Bone marrow (tissue), 2 donors: ENCODE measurements around the gene CMSS1.
"Not testable (repeated sequence)": the region's sequence is repeated elsewhere in the genome, so short reads cannot be mapped to it uniquely, and the experiment has no call there.

Experiments
- DNase-seq, 2 donors: peaks; one replicate each; lab custom pipeline; 2025; lab: John Stamatoyannopoulos, UW

CMSS1 gene

DNA sequence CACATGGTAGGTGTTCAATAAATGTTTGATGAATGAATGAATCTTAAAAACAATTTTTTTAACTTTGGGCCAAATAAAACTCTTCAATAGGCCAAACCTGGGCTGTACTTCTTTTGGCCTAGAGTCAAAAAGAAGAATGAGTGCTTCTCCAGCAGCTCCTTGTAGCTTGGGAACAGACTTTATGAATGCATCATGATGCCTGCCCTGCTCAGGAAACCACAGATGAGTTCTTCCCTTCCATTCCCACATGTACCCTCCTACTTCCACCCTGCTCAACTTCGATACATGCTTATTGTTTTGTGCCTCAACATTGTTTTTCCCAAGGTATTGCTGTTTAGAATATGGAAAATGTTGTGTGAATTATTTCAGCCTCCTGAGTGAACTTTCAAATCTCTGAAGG lies 209.7 kb downstream of the CMSS1 start:
- DNase-seq = no peak

DNA sequence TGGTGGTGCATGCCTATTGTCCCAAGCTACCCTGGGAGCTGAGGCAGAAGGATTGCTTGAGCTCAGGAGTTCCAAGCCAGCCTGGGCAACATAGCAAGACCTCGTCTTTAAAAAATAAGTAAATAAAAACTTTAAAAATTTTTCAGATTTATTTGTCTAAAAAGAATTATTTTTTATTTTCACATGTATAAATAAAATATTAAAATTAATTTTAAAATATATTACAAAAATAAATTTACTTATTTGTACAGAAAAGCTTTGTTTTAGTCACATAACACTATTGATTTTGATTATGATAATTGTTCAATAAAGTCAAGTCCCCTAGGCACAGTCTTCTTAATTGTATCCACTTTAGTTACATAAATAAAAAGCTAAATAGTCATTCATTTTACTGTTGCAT lies 211.4 kb downstream of the CMSS1 start:
- DNase-seq = no peak

DNA sequence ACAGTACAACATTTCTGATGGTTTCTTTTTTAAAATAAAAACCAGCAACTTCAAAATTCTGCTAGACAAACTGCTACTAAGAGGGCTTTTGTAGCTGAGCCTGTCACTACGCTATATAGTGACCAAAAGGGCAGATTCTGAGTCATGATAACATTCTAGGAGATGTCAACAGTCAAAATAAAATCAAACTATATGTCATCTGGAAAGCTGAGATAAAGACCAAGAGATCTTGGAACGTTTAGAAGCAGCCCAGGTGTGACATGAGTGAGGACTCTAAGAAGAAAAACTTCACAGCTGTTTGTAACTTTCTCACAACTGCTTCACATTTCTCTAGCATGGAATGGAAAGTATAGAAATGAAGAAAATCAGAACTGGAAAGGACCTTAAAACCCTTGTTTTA lies 212.0 kb downstream of the CMSS1 start:
- DNase-seq = no peak

DNA sequence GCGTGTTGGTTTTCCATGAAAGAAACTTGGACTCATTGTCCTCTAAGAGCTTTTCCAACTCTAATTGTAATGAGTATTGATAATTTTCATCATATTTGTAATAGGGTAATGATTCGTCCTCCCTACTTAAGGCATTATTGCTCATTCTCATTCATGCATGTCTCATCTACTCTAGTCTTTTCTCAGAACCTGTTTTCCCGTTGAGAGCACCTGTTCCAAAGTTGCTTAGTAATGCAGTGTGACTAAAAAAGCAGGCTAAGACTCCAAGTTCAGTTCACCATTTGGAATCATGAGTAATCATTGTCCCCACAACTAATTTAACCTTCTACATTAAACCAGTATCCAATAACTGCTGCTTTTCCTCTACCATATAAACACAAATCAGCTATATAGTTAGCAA lies 212.7 kb downstream of the CMSS1 start:
- DNase-seq = no peak

DNA sequence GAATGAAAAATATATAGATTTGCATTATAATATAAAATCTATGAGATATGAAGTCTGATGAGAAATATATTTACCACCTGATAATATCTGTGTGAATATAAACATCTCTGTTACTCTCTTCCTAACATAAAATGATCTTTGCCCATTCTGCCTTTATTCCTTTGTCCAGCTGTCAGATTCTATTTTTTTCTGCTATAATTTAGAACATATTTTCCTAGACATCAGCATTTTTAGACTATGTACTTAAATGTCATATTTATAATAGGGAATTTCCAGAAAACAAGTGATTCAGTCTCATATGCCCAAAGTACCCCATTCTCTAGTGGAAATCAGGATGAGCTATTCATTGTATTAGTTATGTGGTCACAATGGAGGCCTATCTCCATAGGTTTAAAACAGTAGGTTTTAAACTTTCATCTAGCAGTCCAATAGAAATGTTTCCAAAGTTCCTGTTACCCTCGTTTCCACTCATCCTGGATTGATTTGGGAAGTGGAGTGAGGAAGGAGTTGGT lies 213.3 kb downstream of the CMSS1 start:
- DNase-seq = no peak

DNA sequence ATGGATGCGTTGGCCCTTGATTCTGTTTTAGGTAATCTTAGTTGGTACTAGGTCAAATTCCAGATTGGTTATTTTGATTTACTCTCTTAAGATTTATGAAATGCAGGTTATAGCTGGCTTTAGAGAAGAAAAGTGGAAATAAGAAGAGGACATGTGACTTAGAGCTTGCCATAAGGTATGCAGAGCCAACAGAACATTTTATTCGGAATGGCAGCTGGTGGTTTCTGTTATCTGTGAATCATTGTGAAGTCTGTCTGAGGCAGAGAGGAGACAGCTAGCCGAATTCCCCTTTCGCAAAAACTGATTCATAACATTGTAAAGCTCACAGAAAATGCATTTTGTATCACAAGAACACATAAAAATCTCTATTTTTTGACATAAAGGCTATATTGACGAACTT lies 214.6 kb downstream of the CMSS1 start:
- DNase-seq = no peak

DNA sequence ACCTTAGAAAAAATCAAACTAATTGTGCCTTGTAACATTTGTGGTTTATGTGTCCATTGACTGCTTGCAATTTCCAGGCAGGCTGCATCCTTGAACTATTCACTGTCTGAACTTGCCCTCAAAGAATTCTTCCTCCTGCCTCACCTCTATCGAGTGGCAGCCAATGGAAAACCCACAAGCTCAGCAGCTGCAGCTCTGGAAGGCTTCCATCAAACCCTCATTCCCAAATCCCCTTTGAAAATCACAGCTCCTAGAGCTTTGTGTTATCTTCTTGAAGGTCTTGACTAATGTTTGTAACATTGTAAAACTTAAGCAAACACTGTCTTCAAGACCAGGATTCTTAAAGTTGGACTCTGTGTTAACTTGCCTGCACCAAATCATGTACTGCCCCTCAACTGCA lies 215.5 kb downstream of the CMSS1 start:
- DNase-seq = no peak

DNA sequence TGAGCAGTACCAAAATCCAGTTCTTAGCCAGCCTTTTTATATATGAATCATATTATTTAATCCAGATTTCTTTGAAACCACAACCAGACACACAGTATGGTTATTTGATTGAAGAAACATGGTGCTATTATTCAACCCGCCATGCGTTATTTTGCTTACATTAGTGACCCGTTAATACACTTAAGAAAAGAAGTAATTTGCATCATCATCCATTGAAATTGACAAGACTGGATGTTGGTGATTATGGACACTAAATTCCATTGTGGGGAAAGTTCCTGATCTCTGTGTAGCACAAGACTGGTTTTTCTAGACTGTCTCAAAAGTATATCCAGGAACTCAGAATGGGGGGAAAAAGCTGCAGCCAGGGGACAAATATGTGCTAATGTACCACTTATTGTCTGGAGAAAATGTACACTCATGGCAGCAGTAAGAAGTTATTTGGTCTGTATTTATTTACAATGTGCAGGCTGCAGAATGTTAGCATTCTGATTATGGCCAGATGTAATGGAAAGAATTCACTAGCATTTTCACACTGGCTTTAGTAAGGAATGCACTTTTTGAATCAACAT lies 216.3 kb downstream of the CMSS1 start:
- no peak for DNase-seq

DNA sequence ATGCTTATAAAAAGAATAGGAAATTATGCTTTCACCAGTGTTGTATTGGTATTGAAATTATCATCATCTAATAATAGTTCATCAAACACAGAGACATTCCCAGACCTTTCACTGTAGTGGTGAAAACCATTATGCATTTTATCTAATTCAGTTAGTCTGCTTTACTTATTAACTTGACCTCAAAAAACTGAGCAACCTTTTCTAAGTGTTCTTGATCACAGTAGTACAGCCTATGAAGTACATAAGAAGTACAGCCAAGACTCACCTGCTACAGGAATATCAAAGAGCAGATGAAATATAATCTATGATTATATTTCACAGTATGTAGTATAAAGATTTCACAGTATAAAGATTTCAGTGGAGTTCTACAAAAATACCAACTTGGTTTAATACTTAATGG lies 221.4 kb downstream of the CMSS1 start:
- no peak for DNase-seq

DNA sequence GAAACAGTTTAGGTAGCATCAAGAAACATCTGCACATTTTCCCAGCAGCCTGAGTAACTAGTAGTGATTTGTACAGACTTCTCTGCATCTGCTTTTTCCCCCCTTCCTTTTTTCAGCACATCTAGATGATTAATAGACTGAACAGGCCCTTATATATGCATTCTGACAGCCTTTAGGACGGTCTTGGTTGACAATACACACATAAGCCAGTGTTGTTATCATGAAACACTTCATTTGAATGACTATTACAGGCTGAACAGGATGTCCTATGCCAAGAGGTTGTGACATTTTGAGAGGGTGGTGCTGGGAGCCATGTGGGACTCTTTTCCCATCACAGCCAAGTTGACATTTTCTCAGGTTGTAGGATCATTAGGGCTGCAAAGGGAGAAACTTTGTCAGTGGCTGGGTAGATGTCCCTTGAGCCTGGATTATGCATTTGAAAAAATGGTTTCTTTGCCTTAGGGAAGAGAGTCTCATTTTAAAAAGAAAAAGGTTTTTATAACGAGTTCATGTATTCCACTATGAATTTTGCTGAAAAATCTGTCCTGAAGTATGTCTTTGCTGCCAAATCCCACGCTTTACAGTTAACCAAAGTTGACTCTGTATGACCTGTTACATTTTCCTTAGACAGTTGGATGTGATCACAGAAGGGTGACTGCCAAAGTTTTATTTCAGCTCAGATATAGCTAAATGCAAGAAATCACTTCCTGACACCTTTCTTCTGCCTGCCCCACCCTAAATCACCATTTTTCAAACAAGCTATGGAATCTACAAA lies 223.0 kb downstream of the CMSS1 start:
- no peak for DNase-seq

DNA sequence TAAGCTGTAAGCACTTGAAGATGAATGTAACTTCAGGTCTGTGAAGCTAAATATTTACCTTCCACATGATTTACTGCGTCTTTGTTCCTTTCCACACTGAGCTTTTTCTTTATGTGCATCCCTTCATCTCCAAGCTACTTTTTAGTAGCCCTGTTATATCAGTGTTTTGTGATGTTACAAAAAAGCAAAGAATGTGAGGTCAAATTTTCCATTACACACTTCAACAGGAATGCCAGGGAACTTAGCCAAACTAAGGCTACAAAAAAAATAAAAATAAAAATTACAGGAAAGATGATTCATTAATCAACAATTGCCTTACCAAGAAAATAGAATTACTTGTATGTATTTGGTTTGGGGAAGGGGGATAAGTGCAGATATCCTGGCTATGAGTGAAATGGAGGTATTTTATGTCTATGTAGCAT lies 223.7 kb downstream of the CMSS1 start:
- no peak for DNase-seq

DNA sequence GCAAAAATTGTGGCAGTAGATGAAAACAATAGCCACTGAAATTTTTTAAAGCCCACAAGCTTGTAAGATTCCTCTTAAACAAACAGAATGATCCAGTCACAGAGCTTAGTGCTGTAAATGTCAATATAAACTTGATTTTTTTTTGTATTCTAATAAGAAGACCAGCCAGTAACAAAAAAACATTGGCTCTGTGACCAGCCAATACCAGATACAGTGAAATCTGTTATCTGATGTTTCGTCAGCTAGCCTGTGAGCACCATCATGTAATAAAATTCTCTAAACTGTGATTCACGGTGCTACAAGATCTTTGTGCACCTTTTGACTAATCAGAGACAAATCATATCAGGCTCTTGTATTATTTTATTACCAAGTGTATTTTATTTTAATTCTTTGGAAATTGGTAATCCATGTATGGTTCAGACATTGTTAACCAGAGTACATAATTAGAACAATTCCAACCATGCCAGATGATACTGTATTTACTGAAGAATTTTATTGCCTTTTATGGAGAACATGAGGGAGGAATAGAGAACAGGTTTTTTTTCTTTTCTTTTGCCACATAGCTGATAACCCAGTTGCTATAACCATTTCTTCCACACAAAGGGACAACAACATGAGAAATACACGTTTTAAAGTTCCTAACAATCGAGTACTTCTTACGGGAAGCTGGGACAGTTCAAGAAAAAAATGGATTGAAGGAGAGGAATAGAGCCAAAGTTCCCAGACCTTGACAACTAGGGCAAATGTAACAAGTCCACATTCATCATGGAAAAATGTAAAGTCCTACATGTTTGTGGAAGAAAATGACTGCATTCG lies 224.7 kb downstream of the CMSS1 start:
- DNase-seq = no peak

DNA sequence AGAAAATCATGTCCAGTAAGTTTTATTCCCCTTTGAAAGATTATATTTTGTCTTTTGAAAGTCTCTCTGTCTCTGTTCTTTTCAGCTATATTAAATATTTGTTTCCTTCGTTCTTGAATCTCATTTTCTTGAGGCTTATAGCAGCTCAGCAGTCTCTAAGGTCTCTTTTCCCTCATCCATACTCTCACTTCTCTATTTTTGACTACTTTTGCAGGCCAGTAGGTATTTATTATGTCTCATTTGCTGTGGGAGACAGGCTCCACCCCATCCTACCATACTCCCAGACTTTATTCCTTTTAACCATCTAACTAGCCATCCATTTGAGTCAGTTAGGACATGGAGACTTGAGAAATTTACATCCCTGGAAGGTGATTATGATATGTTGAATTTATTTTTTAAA lies 225.6 kb downstream of the CMSS1 start:
- no peak for DNase-seq

DNA sequence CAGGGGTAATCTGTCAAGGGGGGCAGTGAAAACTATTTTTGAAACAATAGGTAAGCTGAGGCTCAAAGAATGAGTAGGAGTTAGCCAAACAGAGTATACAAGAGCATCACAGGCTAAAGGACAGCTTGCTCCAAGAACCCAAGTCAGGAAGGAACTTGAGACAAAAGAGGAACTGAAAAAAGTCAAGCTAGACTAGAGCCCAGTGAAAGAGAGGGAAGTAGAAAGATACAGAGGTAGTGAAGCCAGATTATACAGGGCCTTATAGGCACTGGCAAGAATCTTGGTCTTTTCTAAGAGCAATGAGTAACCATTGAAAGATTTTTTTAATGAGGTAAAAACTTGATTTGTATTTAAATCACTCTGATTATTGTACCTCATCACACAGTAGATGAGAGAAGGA lies 226.7 kb downstream of the CMSS1 start:
- DNase-seq = peak in 1 of 2 donors; percentile 82

DNA sequence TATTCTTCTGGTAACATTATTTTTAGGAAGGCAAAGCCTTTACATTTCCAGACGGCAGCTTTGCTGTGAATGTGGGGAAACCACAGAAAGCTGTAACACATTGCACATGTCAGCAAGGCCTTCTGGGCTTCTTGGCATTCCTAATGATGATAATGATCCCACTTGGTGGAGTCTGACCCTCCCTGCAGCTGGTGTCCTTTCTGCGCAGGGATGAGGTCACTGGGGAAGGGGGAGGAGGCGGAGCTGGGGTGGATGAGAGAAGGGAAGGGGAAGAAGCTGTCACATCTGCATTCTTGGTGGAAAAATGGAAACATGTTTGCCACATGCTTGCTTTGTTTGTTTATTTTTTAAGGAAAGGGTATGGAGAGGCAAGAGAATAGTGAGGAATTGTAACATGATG lies 228.0 kb downstream of the CMSS1 start:
- DNase-seq = no peak

DNA sequence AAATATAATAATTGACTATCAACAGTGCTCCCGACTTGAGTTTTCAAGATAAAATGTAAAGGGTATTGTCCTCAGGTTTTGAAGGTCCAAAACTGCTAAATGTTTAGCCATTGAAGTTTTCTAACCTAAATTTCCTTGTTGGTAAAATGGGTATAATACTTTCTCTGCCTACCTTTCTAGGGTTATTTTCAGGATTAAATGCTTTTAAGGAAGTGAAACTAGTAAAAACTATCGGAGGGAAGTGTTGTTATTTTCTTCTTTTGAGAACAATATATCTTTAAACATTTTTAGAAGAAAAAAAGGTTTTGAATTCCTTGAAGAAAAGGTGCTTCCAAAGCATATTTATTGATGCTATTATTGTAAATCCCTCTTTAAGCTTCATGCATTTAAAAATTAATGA lies 229.3 kb downstream of the CMSS1 start:
- DNase-seq = no peak

DNA sequence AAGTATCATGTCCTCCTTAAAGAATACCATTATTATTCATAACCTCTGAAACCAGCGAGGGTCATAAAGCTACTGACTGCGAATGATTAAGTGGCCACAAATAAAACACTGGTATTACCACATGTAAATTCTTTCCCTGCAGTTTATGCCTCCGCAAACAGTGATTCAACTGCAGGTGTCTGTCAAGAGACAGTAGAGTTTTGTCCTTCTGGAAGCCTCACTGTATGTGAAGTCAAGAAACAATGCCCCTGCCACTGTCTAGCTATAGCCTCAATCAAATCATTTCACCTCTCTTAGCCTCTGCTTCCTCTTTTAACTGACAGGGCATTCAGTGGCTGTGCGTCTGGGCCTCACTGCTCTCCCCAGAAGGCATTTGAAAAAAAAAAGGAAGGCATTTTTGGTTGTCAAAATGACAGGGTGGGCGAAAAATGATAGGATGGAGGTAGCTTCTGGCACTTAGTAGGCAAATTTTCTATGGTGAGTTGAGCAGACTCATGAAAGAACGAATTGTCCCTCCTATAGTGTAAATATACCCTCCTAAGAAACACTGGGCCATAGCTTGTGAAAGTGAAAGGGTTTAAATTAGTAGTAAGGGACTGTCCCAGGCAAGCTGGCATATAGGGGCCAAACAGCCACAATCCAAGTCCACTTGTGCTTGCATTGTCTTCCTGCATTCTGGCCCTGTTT lies 229.9 kb downstream of the CMSS1 start:
- peak; percentile 3 to 45 for DNase-seq

DNA sequence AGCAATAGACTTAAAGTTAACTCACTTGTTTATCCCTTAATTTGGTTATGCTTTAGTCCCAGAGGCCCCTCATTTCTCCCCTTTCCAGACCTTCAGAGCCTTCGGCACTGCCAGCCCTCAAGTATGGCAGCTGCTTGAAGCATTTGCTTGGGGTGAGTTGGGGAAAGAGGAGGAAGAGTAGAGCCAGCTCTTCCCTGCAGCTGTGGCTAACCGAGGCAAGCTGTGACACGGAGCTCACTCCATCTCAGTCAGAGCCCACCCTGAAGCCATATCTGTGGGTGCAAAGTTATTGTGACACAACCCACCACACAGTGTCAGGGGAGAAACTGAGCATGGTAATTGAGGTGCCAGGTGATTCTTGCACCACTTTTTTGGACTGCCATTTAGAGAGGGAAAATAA lies 230.6 kb downstream of the CMSS1 start:
- no peak for DNase-seq

DNA sequence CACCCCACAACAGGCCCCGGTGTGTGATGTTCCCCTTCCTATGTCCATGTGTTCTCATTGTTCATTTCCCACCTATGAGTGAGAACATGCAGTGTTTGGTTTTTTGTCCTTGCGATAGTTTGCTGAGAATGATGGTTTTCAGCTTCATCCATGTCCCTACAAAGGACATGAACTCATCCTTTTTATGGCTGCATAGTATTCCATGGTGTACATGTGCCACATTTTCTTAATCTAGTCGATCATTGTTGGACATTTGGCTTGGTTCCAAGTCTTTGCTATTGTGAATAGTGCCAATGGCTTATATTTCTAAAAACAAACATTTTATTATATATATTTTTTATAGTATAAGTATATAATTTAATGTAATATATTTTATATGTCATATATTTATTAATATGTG lies 233.9 kb downstream of the CMSS1 start:
- DNase-seq = not testable (repeated sequence)

DNA sequence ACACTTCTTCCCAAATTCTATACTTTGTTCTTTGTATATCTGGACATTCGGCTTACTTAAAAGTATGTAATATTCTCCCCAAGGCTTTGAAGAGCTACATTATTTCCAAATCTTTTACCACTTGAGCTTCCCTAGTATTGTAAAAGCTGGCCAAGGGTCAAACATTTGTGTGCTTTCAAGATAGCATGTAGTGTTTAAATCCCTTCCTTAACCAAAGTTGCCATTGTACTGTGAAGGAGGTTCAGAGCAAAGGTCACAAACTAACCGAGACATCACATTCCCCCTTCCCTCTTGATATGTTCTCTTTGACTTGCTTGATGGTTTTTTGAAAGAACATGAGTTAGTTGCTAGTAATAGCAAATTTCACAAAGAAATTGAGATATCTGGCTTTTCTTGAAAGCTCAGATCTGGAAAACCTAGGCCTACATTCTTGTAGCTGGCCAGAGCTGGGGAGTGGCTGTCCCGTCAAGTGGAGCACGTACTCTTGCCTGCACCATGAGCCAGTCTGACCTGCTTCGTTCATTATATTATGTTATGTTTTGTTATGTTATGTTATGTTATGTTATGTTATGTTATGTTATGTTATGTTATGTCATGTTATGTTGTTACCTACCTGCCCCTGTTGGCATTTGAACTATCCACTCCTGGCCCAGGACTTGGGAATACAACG lies 236.4 kb downstream of the CMSS1 start:
- DNase-seq = no peak

DNA sequence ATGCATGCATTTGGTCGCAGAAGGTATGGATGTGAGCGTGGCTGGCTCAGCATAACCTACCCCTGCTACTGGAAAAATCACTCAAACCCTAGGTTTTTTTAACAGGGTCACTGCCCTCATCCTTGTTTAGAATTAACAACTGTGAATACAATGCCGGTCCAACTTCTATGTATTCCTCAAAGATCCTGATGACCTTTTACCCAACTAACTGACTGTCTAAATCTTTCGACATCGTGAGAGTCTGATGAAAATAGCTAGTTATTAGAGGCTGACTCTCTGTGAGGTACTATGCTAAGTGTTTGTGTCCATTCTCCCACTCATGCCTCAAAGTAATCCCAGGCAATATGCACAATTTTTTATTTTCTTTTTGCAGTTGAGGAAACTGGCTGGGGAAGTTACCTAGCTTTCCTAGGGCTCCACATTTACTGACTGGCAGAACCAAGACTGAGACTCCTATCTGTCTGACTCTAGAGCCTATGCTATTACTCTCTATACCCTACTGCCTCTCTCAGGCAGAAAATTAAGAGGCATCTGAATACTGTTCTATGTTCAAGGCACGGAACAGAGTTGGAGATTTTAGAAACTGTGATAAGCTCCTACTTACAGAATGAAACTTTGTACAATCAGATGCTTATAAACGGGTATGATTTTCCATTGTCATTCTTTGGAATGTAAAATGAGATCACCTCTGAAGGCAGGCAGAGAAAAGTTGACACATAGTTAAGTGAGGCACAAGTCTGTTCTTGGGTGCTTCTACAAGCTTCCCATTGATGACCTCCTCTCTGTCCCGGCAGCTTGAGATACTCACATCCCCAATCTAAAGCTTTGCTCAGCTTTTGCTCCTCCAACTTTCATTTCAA lies 240.3 kb downstream of the CMSS1 start:
- no peak for DNase-seq
